Thyroid gland (tissue), 4 donors: ENCODE measurements around the gene TASP1.

Source experiments
- POLR2A ChIP-seq, 2 donors: fragments of 450-650 bp; IDR thresholded peaks; one replicate each; pipeline ENCODE4 v1.6.1; 2017; ENCODE audit warnings: antibody characterized with exemption in 2 of 2, mild to moderate bottlenecking in 2 of 2, moderate library complexity in 1 of 2
- TF ChIP-seq, protein P1 (sequence below), 6 experiments: fragments of 200-600 bp in 3 of 6; fragments of 450-650 bp in 3 of 6; sonication (generic) in 3 of 6; IDR thresholded peaks; one replicate each; pipeline ENCODE4 v1.5.1; 2016 to 2019; ENCODE audit warnings: antibody characterized with exemption in 6 of 6, mild to moderate bottlenecking in 2 of 6, inconsistent platforms in 1 of 6, moderate library complexity in 1 of 6

DNA sequence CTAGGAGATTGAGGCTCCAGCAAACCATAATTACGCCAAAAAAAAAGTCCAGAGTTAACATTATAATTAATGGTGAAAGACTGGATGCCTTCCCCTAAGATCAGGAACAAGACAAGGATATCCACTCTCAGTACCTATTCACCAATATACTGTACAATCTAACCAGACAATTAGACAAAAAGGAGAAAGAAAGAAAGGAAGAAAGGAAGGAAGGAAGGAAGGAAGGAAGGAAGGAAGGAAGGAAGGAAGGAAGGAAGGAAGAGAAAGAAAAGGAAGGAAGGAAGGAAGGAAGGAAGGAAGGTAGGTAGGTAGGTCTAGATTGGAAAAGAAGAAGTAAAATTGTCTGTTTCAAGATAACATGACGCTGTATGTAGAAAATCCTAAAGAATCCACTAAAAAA lies 50.7 kb downstream of the TASP1 start:
- TF ChIP-seq, protein P1, sequence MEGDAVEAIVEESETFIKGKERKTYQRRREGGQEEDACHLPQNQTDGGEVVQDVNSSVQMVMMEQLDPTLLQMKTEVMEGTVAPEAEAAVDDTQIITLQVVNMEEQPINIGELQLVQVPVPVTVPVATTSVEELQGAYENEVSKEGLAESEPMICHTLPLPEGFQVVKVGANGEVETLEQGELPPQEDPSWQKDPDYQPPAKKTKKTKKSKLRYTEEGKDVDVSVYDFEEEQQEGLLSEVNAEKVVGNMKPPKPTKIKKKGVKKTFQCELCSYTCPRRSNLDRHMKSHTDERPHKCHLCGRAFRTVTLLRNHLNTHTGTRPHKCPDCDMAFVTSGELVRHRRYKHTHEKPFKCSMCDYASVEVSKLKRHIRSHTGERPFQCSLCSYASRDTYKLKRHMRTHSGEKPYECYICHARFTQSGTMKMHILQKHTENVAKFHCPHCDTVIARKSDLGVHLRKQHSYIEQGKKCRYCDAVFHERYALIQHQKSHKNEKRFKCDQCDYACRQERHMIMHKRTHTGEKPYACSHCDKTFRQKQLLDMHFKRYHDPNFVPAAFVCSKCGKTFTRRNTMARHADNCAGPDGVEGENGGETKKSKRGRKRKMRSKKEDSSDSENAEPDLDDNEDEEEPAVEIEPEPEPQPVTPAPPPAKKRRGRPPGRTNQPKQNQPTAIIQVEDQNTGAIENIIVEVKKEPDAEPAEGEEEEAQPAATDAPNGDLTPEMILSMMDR (IDR thresholded peaks at IDR 0.05): no peak
- no peak for TF ChIP-seq POLR2A (IDR thresholded peaks at IDR 0.05)
